ENCODE measurements around the gene PRR35. TPM values are rescaled to one million over a fixed set of nuclear protein-coding genes. Genes with fewer than 3 reads are reported as not detected.

The PRR35 gene
- total RNA-seq, 2 experiments from 2014 or later, result not detected

DNA sequence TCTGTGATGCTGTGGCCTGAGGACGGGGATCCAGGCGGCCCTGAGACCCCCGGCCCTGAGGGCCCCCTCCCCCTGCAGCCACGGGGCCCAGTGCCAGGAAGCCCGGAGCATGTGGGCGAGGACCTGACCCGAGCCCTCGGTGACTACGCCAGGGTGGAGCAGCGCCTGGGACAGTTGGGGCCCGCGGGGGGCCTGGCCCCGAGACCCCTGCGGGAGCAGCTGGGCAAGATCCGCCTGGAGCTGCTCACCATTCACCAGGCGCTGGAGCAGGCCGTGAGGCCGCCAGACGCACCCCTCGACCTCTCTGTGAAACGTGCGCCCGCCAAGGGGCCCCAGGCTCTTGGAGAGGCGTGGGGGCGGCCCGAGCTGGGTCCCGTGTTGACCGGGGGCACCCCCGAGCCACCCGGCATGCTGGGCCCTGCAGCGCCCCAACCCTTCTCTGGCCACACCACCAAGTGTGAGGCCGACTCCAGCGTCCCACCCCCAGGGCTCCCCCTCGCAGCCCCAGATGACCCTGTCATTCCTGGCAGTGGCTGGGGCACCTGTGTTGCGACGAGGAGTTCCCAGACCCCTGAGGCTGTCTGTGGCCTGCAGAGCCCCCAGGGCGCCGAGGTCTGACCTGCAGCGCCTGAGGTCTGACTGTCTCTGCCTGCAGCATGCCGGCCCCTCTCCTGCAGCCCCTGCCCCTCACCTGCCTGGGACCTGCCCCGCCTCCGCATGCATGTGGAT is 4.7 kb downstream of the PRR35 start:
- intact Hi-C loops (cut with DNase I, micrococcal nuclease), result no loop called here

DNA sequence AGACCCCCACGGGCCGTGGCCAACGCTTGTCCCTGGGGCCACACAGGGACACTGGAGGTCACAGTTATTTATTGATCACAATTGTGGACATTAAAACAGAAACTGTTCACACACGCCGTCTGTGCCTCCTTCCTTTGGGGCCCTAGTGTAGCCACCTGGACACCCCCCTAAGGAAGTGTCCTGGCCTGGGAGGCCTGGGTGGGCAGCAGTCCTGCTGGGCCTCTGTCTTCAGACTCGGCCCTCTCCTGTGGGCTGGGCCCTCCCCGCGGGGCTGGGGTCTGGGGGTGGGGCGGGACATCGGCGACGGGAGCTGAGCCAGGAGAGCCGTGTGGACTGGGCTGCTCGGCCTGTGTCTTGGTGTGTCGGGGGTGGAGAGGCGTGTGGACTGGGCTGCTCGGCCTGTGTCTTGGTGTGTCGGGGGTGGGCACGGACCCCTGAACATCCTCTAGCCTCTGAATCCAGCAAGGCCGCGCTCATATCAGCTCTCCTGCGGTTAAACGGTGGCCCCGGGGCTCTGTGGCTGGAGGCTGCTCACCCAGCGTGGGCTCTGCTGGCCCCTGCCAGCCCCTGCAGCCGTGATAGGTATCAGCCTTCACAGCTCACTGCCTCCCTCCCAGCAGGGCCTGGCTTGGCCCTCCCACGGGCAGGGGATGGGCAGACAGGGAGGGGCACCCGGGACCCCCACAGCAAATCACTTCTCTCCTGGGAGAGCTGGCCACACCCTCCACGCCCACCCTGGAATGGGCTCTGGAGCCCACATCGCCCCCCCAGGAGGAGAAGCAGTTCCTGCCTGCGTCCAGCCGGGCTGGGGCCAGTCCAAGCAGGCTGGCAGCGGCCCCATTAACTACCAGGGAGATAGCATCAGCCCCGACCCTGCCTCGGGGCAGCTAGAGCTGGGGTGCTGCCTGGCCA is 5.5 kb downstream of the PRR35 start:
- H3K27ac Mint-ChIP-seq, result peak overlapping the region; percentile 84
- Histone ChIP-seq H3K4me3 (ENCODE audit: low read length) (no peak overlapping the region), H3K4me1 (ENCODE audit: insufficient read depth, low read length) (peaks cover 46% of the 10 kb centered on the region), H3K9me3 (ENCODE audit: control insufficient read depth in 1 of 2, insufficient read depth in 1 of 2, low read length in 2 of 2) (peaks cover 0 to 12% of the 10 kb centered on the region in 2 experiments), H3K27ac (ENCODE audit: low read depth in 1 of 2, low read length in 2 of 2) (peak overlapping the region in 1 of 2 donors; percentile 72), H3K36me3 (ENCODE audit: insufficient read depth, low read length) (no peaks in the 10 kb centered on the region), H3K27me3 (ENCODE audit: control insufficient read depth in 1 of 2, insufficient read depth in 2 of 2, low read length in 2 of 2) (peaks cover 7 to 9% of the 10 kb centered on the region in 2 experiments)
- no peaks in the 10 kb centered on the region for H3K27me3 Mint-ChIP-seq
- no peak overlapping the region for H3K4me3 Mint-ChIP-seq
- H3K9me3 Mint-ChIP-seq, result no peaks in the 10 kb centered on the region
- peaks cover 23% of the 10 kb centered on the region for H3K4me1 Mint-ChIP-seq (ENCODE audit: low read depth)
- ChIA-PET POLR2A (no interaction called here), CTCF (no interaction called here)
- DNase-seq (no peak), ATAC-seq (ENCODE audit: poor library complexity) (no peak)
- intact Hi-C loops (cut with DNase I, micrococcal nuclease), result no loop called here
- H3K36me3 Mint-ChIP-seq (ENCODE audit: low read depth), result no peaks in the 10 kb centered on the region
- TF ChIP-seq, protein P1, sequence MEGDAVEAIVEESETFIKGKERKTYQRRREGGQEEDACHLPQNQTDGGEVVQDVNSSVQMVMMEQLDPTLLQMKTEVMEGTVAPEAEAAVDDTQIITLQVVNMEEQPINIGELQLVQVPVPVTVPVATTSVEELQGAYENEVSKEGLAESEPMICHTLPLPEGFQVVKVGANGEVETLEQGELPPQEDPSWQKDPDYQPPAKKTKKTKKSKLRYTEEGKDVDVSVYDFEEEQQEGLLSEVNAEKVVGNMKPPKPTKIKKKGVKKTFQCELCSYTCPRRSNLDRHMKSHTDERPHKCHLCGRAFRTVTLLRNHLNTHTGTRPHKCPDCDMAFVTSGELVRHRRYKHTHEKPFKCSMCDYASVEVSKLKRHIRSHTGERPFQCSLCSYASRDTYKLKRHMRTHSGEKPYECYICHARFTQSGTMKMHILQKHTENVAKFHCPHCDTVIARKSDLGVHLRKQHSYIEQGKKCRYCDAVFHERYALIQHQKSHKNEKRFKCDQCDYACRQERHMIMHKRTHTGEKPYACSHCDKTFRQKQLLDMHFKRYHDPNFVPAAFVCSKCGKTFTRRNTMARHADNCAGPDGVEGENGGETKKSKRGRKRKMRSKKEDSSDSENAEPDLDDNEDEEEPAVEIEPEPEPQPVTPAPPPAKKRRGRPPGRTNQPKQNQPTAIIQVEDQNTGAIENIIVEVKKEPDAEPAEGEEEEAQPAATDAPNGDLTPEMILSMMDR (IDR thresholded peaks at IDR 0.05), result no peak

More for the DNA sequence above, 4.7 kb downstream of the PRR35 start:
- no peaks in the 10 kb centered on the region for H3K9me3 Mint-ChIP-seq
- Histone ChIP-seq H3K36me3 (ENCODE audit: insufficient read depth, low read length) (no peaks in the 10 kb centered on the region), H3K4me3 (ENCODE audit: low read length) (no peak overlapping the region), H3K9me3 (ENCODE audit: control insufficient read depth in 1 of 2, insufficient read depth in 1 of 2, low read length in 2 of 2) (peaks cover 0 to 12% of the 10 kb centered on the region in 2 experiments), H3K27me3 (ENCODE audit: control insufficient read depth in 1 of 2, insufficient read depth in 2 of 2, low read length in 2 of 2) (peaks cover 7 to 9% of the 10 kb centered on the region in 2 experiments), H3K27ac (ENCODE audit: low read depth in 1 of 2, low read length in 2 of 2) (no peak overlapping the region), H3K4me1 (ENCODE audit: insufficient read depth, low read length) (peaks cover 41% of the 10 kb centered on the region)
- no peak overlapping the region for H3K4me3 Mint-ChIP-seq
- no peak for DNase-seq
- peaks cover 21% of the 10 kb centered on the region for H3K4me1 Mint-ChIP-seq (ENCODE audit: low read depth)
- ChIA-PET CTCF (no interaction called here), POLR2A (no interaction called here)
- H3K27ac Mint-ChIP-seq, result no peak overlapping the region
- TF ChIP-seq, protein P1 (IDR thresholded peaks at IDR 0.05), result no peak
- H3K36me3 Mint-ChIP-seq (ENCODE audit: low read depth), result no peaks in the 10 kb centered on the region
- no peaks in the 10 kb centered on the region for H3K27me3 Mint-ChIP-seq
- ATAC-seq (ENCODE audit: poor library complexity), result no peak

DNA sequence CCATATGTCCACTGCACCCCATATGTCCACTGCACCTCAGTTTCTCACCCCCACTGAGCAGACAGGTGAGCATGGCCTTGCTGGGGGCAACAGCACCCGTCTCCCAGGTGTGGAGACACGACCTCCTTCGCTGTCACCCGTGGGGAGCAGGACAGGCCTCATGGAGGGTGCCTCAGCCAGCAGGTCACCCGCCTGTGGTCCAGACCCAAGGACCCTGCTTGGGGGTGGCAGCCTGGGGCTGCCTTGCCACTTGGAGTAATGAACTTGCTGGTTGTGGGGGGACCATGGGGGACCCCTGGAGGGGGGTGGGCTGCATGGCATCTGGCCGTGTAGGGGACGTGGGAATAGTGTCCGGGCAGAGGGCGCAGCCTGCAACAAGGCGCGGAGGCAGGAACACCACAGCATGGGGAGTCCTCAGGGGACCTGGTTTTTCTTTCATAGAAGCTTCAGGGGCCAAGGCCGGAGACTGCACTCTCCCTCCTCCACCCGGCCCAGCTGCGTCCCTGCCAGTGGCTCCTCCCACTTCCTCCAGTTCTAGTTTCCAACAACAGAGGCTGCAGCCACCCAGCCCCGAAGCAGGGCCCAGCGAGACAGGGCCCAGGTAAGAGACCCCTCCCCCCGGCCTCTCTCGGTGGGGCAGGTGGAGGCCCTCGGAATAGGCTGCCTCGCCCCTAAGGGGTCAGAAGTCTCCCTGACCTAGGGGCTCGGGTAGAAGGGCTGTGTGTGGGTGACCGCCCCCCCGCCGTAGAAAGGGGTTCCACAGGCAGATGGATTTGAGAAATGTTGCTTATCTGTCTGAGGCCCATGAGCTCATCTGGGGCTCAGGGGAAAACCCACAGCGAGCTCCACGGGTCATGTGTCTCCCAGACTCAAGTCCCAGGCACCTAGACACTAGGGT is 6.5 kb downstream of the PRR35 start, which contains the start of gene NHLRC4:
NHLRC4 (plus strand) TSS at position 531 of the 898 bp plus-strand sequence. CDS start 1,043 bp downstream, outside the sequence.
- peaks cover 33% of the 10 kb centered on the region for H3K4me1 Mint-ChIP-seq (ENCODE audit: low read depth)
- ChIA-PET POLR2A (interaction anchor here (0.9 to 1.3 kb wide), 4 partner anchors 22 to 129 kb away, joined by 3 to 4 read pairs (median 3); partner anchors contain the start of genes CAPN15 and METTL26), CTCF (no interaction called here)
- H3K4me3 ChIP-seq (ENCODE audit: low read length), result peak within 1 kb of the TSS; percentile 56
- no peaks in the 10 kb centered on the region for H3K27me3 ChIP-seq (ENCODE audit: control insufficient read depth in 1 of 2, insufficient read depth in 2 of 2, low read length in 2 of 2)
- H3K27me3 Mint-ChIP-seq, result no peaks in the 10 kb centered on the region
- H3K9me3 ChIP-seq (ENCODE audit: control insufficient read depth in 1 of 2, insufficient read depth in 1 of 2, low read length in 2 of 2), result peaks cover 0 to 2% of the 10 kb centered on the region in 2 experiments
- intact Hi-C loops (cut with DNase I, micrococcal nuclease), result no loop called here
- peak within 1 kb of the TSS; percentile 26 to 72 for H3K27ac ChIP-seq (ENCODE audit: low read depth in 1 of 2, low read length in 2 of 2)
- ATAC-seq (ENCODE audit: poor library complexity) (peak; percentile 43), DNase-seq (peak in 13 of 14 experiments; percentile 27 to 75 (median 54))
- peaks cover 55% of the 10 kb centered on the region for H3K4me1 ChIP-seq (ENCODE audit: insufficient read depth, low read length)
- TF ChIP-seq, protein P1 (IDR thresholded peaks at IDR 0.05), result no peak
- H3K36me3 ChIP-seq (ENCODE audit: insufficient read depth, low read length), result no peaks in the 10 kb centered on the region
- H3K27ac Mint-ChIP-seq, result peak within 1 kb of the TSS; percentile 84
- H3K36me3 Mint-ChIP-seq (ENCODE audit: low read depth), result peaks cover 4% of the 10 kb centered on the region
- H3K9me3 Mint-ChIP-seq, result no peaks in the 10 kb centered on the region
- peak within 1 kb of the TSS; percentile 84 for H3K4me3 Mint-ChIP-seq

Data from CD4-positive, alpha-beta T cell (primary cell).